HG02678 (cell line): ENCODE measurements around the gene SLC16A1.
"Not testable (repeated sequence)": the region's sequence is repeated elsewhere in the genome, so short reads cannot be mapped to it uniquely, and the experiment has no call there.

ENCODE experiments used
- ATAC-seq: cut with Tn5 transposase; IDR thresholded peaks from one replicate; pipeline ENCODE4 v1.9.1; 2021; ENCODE audit warnings: mild to moderate bottlenecking, moderate library complexity; ENCODE audit not compliant: unreplicated experiment

SLC16A1 gene, protein sequence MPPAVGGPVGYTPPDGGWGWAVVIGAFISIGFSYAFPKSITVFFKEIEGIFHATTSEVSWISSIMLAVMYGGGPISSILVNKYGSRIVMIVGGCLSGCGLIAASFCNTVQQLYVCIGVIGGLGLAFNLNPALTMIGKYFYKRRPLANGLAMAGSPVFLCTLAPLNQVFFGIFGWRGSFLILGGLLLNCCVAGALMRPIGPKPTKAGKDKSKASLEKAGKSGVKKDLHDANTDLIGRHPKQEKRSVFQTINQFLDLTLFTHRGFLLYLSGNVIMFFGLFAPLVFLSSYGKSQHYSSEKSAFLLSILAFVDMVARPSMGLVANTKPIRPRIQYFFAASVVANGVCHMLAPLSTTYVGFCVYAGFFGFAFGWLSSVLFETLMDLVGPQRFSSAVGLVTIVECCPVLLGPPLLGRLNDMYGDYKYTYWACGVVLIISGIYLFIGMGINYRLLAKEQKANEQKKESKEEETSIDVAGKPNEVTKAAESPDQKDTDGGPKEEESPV

DNA sequence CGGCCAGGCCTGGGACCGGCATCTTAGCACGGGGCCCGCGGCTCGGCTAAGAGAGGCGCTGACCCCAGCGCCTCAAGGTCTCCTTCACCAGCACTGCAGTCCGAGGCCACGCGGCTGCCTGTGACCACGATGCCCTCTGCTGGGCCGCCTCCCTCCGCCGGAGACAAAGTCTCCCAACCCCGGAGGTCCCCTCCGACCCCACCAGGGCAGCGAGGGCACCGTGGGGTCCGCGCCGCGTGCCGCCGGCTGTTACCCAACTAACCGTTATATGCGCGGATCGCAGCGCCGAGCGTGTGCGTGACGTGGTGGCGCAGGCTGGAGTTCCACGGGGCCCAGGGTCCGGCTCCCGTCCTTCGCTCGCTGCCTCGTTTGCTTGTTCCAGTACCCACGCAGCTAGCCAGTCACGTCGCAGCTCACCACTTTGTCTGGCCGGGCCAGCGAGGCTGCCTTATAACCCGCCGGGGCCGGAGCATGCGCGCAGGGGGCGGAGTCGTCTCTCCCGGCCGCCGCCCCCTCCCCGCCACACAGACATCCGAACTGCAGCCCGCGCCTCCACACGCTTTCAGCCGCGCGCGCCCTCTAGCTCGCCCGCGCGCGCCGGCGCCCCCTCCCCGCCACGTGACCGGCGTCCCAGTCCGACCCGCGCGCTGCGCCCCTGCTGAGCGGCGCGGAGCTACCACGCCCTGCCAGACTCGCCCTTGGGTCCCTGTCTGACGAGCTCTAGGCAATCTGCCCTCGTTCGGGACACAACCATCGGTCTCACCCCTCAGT lies at the start of gene SLC16A1:
Gene SLC16A1, minus strand, starts transcription at position 424 of the 771 bp plus-strand sequence. CDS start 26,888 bp downstream, outside the sequence.
- ATAC-seq, result peak; percentile 73

DNA sequence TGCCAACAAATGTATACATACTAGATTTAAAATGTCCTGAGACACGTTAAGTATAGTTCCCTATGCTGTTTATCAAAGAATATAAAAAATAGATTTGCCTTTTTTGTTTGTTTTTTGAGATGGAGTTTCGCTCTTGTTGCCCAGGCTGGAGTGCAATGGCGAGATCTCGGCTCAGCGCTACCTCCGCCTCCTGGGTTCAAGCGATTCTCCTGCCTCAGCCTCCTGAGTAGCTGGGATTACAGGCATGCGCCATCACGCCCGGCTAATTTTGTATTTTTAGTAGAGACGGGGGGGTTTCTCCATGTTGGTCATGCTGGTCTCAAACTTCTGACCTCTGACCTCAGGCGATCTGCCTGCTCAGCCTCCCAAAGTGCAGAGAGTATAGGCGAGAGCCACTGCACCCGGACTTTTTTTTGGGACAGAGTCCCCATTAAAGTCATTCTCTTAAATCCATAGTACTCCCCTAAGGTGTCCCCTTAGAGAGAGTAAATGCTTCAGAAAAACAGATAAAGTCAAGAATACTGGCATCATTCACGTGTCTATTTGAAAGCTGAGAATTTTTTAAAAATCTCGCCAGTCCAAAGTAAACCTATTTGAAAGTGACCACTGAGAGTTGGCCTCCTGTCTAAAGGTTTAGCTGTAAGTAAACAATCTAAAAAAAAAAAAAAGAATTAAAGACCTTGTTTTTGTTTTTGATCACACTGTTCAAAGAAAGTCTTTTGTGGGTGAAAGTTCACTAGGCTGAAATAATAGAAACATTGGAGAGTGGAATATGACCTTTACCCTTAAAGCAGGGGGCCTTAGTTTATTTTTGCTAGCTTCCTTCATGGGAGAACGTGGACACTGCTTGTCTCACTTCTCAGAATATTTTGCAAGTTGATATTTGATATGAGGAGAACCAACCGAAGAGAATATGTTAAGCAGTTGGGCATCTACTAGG lies 48.0 kb upstream of the SLC16A1 start:
- no peak for ATAC-seq

DNA sequence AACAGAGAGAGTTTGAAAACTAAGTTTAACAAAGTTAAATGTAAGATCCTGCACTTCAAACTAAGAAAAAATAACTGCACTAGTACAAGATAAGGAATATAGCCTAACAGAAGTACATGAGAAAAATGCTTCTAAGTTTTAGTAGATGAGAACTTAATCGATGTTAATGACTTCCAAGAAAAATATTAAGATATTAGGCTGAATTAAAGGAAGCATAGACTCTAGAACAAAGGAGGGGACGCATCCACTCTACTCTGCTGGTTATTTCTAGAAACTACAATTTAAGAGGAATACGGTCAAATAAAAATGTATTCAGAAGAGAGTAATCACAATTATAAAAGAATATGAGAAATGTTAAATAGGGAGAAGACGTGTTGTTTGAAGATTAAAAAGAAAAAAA lies 46.3 kb upstream of the SLC16A1 start:
- ATAC-seq, result no peak

- ATAC-seq, result no peak
These were observed 42.7 kb upstream of the SLC16A1 start for GRCh38 chr1:112998592-112999235.

- no peak for ATAC-seq
These were observed 41.8 kb upstream of the SLC16A1 start for GRCh38 chr1:112997781-112998180.

- no peak for ATAC-seq
These were observed 39.9 kb upstream of the SLC16A1 start for GRCh38 chr1:112995890-112996289.

DNA sequence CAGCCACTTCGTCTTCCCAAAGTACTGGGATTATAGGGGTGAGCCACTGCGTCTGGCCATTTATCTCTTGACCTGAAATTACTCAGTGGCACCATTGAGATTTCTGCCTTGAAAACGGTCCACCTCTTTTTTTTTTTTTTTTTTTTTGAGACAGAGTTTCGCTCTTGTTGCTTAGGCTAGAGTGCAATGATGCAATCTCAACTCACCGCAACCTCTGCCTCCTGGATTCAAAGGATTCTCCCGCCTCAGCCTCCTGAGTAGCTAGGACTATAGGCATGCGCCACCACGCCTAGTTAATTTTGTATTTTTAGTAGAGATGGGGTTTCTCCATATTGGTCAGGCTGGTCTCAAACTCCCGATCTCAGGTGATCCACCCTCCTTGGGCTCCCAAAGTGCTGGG lies 39.0 kb upstream of the SLC16A1 start:
- ATAC-seq, result not testable (repeated sequence)

DNA sequence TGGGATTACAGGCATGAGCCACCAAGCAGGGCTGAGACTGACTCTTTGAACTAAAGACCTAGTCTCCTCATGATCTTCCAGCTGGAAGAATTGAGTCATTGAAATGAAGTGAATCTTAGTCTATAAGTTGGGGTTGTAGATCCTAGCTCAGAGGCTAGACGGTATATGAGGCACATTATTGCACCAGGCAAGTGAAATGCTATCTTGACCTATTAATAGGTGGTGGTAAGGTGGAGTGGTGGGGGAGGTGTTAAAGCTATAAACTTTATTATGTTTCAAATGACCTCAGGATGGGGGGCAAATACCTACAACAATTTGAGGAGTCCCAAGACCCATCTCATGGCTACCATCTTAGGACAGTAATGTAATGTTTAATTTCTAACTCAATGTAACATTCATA lies 36.8 kb upstream of the SLC16A1 start:
- no peak for ATAC-seq

- ATAC-seq, result no peak
These were observed 35.6 kb upstream of the SLC16A1 start for GRCh38 chr1:112991402-112992120.

GRCh38 chr1:112990271-112990670 lies 34.3 kb upstream of the SLC16A1 start:
- no peak for ATAC-seq

GRCh38 chr1:112988367-112988766 lies 32.4 kb upstream of the SLC16A1 start:
- no peak for ATAC-seq

DNA sequence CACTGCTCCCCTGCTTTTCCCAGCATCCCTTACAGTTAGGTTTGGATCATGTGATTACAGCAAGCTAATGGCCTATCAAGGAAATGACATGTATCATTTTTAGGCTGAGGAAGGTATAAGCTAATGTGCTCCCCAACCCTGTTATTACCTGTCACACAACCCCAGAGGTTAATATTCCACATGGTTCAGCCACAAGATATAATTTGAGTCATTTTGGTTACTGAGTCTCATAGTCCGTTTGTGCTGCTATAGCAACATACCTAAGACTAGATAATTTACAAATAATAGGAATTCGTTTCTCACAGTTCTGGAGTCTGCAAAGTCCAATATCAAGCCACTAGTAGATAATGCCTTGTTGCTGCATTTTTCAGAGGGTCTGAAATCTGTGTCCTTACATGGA lies 29.1 kb upstream of the SLC16A1 start:
- ATAC-seq, result peak; percentile 77

DNA sequence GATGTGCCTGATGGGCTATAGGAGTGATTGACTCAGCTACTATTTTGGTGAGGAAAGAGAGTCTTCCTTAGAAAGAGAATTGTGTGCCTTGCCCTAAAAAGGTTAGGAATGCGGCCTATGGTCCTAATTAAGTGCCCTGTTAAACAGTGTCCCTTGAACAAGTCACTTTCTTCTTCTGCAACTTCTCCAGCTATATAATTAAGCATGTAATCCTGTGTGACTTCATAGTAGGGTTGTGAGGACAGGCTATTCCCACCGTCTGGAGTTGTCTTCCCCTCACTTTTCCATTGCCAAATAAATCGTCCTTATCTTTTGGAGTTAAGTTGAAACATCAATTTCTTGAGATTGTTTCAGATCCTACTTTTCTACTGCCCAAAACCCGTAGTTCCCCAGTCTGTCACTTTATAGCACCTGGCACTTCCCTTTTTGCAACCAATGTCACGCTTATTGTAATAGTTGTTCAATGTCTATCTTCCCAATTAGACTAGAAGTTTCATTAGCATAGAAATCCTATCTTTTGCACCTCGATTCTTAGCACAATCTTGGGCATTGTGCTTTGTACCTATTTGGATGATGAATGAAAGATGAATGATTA lies 27.6 kb upstream of the SLC16A1 start:
- ATAC-seq, result no peak

GRCh38 chr1:112982853-112983536 lies 27.0 kb upstream of the SLC16A1 start:
- peak; percentile 65 for ATAC-seq

- no peak for ATAC-seq
These were observed 26.3 kb upstream of the SLC16A1 start for GRCh38 chr1:112982328-112982727.

GRCh38 chr1:112981834-112982233 lies 25.8 kb upstream of the SLC16A1 start:
- not testable (repeated sequence) for ATAC-seq

DNA sequence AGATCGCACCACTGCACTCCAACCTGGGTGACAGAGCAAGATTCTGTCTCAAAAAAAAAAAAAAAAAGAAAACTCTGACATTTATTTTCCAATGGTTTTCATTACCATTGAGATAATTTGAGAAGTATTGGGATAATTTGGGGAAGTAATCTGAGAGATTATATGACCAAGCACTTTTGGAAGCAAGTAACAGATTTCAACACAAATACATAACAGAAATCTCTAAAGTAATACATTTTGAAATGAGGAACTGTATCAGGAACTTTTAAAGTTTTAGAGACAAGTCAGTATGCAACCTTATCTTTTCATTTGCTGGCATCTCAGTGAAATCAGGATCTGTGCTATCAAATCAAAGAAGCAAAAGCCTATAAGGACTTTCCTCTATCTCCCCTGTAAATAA lies 25.4 kb upstream of the SLC16A1 start:
- no peak for ATAC-seq

- no peak for ATAC-seq
These were observed 19.3 kb upstream of the SLC16A1 start for GRCh38 chr1:112975336-112975735.

DNA sequence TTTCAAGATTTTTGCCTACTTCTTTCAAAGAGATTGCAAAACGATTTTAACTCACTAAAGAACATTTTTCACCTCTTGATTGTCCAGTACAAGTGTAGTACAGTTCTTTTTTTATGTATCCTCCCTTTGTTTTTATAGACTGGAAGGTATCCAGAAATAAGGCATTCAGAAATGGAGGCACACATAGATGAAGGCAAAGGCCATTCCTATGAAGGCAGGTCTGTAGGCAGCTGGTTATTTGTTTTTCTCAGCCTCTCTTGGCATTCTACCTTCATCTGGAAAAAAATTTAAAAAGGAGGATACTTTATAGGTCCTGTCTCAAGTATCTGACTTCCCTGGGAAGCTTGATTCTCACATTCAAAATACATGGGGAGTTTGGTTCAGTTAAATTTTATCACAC lies 18.6 kb upstream of the SLC16A1 start:
- ATAC-seq, result no peak
